Tongue (tissue), 2 donors: Measurements from ENCODE around the gene SPOUT1. TPM values are rescaled to one million over a fixed set of nuclear protein-coding genes. Genes with fewer than 3 reads are reported as not detected.
A peak's percentile ranks its signal among the peaks of the same experiment; 100 is the strongest.
"Not testable (repeated sequence)": the region's sequence is repeated elsewhere in the genome, so short reads cannot be mapped to it uniquely, and the experiment has no call there.

Experiments
- DNase-seq: peaks from one replicate; pipeline ENCODE4 v3.0.0-alpha.2; 2015
- total RNA-seq: library from RNA; depleted of rRNA; stranded (reverse); fragments of >200 nt; gene quantifications from one replicate; pipeline ENCODE4 v1.2.3, GENCODE V29; 2014

The SPOUT1 gene
- total RNA-seq = 17.1 TPM

GRCh38 chr9:128829477-128830251, at the start of gene SPOUT1:
SPOUT1 (minus strand) TSS chr9:128829794; CDS start chr9:128829780, 14 bp downstream.
- DNase-seq = peak; percentile 97

GRCh38 chr9:128877852-128878251, 48.3 kb upstream of the SPOUT1 start:
- DNase-seq = no peak

- DNase-seq = not testable (repeated sequence)
Measured at GRCh38 chr9:128870941-128871265, 41.3 kb upstream of the SPOUT1 start.

- DNase-seq = no peak
Measured at GRCh38 chr9:128870128-128870940, 40.7 kb upstream of the SPOUT1 start.

- DNase-seq = peak; percentile 68
Measured at GRCh38 chr9:128863647-128864046, 34.1 kb upstream of the SPOUT1 start.

- no peak for DNase-seq
Measured at GRCh38 chr9:128862401-128862851, 32.8 kb upstream of the SPOUT1 start.

- no peak for DNase-seq
Measured at GRCh38 chr9:128861501-128861900, 31.9 kb upstream of the SPOUT1 start.

GRCh38 chr9:128860937-128861336, 31.3 kb upstream of the SPOUT1 start:
- DNase-seq = no peak

- DNase-seq = not testable (repeated sequence)
Measured at GRCh38 chr9:128858476-128858875, 28.9 kb upstream of the SPOUT1 start.

GRCh38 chr9:128854454-128854853, 24.9 kb upstream of the SPOUT1 start:
- not testable (repeated sequence) for DNase-seq

- DNase-seq = not testable (repeated sequence)
Measured at GRCh38 chr9:128852646-128853045, 23.1 kb upstream of the SPOUT1 start.

- DNase-seq = peak; percentile 48
Measured at GRCh38 chr9:128851779-128852600, 22.4 kb upstream of the SPOUT1 start.

GRCh38 chr9:128851024-128851423, 21.4 kb upstream of the SPOUT1 start:
- DNase-seq = not testable (repeated sequence)

- no peak for DNase-seq
Measured at GRCh38 chr9:128847803-128848202, 18.2 kb upstream of the SPOUT1 start.

GRCh38 chr9:128846680-128847030, 17.1 kb upstream of the SPOUT1 start:
- DNase-seq = no peak

GRCh38 chr9:128845186-128845931, 15.8 kb upstream of the SPOUT1 start:
- DNase-seq = peak; percentile 74

- DNase-seq = not testable (repeated sequence)
Measured at GRCh38 chr9:128843171-128843570, 13.6 kb upstream of the SPOUT1 start.

GRCh38 chr9:128841694-128842492, 12.3 kb upstream of the SPOUT1 start:
- no peak for DNase-seq

- no peak for DNase-seq
Measured at GRCh38 chr9:128840524-128840923, 10.9 kb upstream of the SPOUT1 start.

- DNase-seq = no peak
Measured at GRCh38 chr9:128838338-128838737, 8.7 kb upstream of the SPOUT1 start.
